NCI-H526 treated with DMSO at 0.1 percent for 48 hours (cell line): ENCODE measurements around the gene FLRT2.

Source experiments
- DNase-seq: peaks from one replicate; lab custom pipeline; 2025; lab: John Stamatoyannopoulos, UW

The FLRT2 gene

GRCh38 chr14:85660243-85660922 is 130.4 kb downstream of the FLRT2 start:
- no peak for DNase-seq

GRCh38 chr14:85662096-85662495 is 132.2 kb downstream of the FLRT2 start:
- no peak for DNase-seq

GRCh38 chr14:85663256-85663655 is 133.3 kb downstream of the FLRT2 start:
- no peak for DNase-seq

- DNase-seq: no peak
Observed at GRCh38 chr14:85663667-85664066, 133.7 kb downstream of the FLRT2 start.

DNA sequence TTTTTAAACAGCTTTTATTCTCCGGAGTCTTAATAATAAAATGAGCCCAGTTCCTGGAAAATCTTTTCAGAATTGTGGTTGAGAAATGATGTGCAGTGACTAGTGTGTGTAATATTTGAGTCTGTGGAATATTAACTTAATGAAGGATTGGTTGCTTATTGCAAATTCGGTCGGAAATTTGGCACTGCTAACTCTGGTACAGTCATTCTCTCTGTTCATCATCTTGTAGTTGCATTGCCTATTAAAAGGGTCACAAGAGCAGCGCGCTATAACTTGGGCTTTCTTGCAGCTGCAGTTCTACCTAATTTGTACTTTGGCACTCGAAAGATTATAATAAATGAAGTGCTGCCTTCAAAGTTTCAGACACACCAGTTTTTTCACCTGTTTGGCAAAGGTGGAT is 146.0 kb downstream of the FLRT2 start:
- DNase-seq: no peak

DNA sequence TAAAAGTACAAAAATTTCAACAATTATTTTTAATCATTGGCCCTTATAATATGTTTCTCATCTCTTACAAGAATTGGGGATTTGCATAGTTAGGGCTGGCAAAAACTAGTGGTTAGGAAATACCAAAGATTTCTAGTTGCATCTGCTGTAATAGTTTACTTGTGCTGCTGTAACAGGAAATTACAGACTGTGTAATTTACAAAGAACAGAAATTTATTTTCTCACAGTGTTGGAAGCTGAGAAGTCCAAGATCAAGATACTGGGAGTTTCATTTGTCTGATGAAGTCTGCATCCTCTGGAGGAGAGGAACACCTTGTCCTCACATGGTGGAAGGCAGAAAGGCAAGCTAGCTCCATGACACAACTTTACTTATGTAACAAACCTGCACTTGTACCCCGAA is 157.0 kb downstream of the FLRT2 start:
- DNase-seq: no peak

- DNase-seq: no peak
Observed at GRCh38 chr14:85687456-85687855, 157.5 kb downstream of the FLRT2 start.

DNA sequence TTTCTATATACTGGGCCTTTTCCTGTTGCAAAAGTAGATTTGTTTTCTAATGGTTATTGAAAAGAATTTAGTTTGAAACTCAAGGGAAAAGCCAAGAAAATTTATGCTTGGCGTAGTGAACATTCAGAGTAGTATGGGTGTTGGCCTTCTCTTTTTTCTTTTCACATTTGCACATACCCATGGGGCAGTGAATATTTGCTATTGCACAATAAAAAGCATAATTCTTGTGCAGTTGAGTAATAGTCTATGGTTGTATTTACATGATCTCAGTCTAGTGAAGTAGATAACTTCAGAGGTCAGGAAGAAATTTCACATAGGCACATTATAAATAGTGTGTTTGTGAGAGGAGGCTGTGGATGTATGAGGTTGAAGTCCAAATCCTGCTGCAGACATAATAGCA is 158.1 kb downstream of the FLRT2 start:
- no peak for DNase-seq

DNA sequence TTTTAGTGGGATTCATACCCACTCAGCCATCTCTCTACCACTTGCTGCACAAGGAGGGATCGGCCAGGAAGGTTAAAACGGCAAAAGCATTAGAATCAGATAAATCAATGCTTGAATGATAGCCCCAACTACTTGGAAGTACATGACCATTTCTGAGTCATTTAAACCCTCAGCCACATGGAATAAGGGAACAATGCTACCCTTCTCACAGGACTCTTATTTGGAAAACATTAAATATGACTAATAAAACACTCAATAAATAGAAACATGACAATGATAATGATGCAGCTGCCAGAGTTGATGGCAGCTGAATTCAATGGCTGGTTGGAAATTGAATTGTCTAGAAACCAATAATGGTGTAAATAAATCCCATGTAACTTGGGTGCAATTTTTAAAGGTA is 165.4 kb downstream of the FLRT2 start:
- no peak for DNase-seq

GRCh38 chr14:85701116-85701515 is 171.2 kb downstream of the FLRT2 start:
- no peak for DNase-seq

DNA sequence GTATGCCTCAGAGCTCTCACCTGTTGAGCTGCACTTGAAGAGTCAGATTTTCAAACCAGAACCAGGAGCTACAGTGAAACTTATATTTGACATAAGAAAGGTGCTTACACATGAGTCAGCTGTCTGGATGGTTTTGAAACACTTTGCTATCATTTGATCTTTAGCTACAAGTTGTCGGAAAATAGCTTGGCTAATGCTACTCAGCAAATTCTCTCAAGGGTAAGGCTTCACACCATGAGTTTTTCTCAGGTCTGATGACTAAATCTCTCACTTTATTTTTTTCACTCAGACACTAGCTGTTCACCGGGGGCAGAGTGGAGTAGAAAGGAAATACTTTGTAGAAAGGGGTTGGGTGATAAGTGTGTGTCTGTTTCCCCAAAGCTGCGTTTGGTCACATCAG is 171.8 kb downstream of the FLRT2 start:
- no peak for DNase-seq

DNA sequence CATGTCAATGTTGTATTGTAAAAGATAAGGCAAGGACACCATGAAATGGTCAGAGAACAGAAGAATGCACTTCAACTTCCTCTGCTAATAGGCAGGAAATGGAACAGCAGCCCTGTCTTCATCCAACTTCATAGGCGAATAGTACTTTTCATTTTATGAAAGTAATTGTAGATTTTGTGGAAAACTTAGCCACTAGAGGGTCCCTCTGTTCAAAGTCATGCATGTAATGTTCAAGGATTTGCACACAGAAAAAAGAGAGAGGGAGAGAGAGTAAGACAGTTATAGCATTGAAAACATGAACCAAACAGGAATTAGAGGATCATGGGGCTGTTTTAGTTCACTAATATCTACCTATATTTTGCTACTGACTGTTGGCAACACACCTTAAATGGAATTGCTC is 172.2 kb downstream of the FLRT2 start:
- no peak for DNase-seq

DNA sequence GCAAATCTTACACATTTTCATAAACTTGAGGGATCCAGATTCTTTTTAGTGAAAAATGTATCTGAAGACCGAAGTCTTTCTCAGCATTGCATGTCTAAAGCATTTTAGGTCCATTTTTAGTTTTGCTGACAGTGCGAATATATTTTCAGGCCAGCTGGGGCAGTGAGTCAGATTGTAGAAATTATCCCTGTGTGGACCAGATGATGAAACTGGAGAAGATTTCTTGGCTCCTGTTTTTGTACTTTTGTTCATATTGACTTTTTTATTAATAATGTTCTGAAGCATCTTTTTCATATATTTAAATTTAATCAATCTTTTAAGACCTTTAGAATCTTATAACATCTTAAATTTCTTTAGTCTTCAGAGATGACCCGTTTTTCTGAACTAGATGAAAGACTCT is 173.1 kb downstream of the FLRT2 start:
- no peak for DNase-seq
